CD4-positive, alpha-beta T cell (primary cell): ENCODE data around the gene H6PD. TPM values are rescaled to one million over a fixed set of nuclear protein-coding genes. Genes with fewer than 3 reads are reported as not detected.

ENCODE experiments used
- ATAC-seq: fragments of 200-7000 bp; cut with Tn5 transposase; one replicate; pipeline ENCODE4 v1.10.0; 2022; ENCODE audit warnings: mild to moderate bottlenecking; ENCODE audit not compliant: poor library complexity
- CTCF ChIA-PET: fragments of 350-600 bp; sonication (Branson Sonifier 250); formaldehyde crosslinking; loops from one replicate; lab custom pipeline; 2021; ENCODE audit warnings: antibody characterized with exemption, inconsistent platforms; lab: Charles Lee
- POLR2A ChIA-PET: fragments of 350-600 bp; sonication (Branson Sonifier 250); formaldehyde crosslinking; loops from one replicate; lab custom pipeline; 2021; ENCODE audit warnings: antibody characterized with exemption, inconsistent platforms; lab: Charles Lee
- DNase-seq, 14 experiments: peaks; one replicate each; pipeline ENCODE4 v3.0.0-alpha.2; 2013 to 2020; ENCODE audit warnings: mixed read lengths in 2 of 14
- H3K27ac ChIP-seq, 2 donors: one replicate each; pipeline versions ENCODE4 v1.5.1 to v1.7.0; 2013; ENCODE audit warnings: low read length in 2 of 2, low read depth in 1 of 2, mild to moderate bottlenecking in 1 of 2
- H3K27me3 ChIP-seq, 2 experiments: 1 replicate in 1 of 2; 2 replicates in 1 of 2; pipeline versions ENCODE4 v1.6.1 to v1.7.0; 2013; ENCODE audit warnings: low read length in 2 of 2, control low read depth in 1 of 2, mild to moderate bottlenecking in 1 of 2, moderate library complexity in 1 of 2; ENCODE audit not compliant: insufficient read depth in 2 of 2, control insufficient read depth in 1 of 2
- H3K36me3 ChIP-seq: one replicate; pipeline ENCODE4 v1.6.1; 2013; ENCODE audit warnings: low read length, control low read depth; ENCODE audit not compliant: insufficient read depth
- H3K4me1 ChIP-seq: one replicate; pipeline ENCODE4 v1.6.1; 2013; ENCODE audit warnings: low read length, control low read depth; ENCODE audit not compliant: insufficient read depth
- H3K4me3 ChIP-seq: one replicate; pipeline ENCODE4 v1.5.1; 2013; ENCODE audit warnings: mild to moderate bottlenecking, low read length, moderate library complexity
- H3K9me3 ChIP-seq, 2 experiments: 1 replicate in 1 of 2; 2 replicates in 1 of 2; pipeline versions ENCODE4 v1.6.1 to v1.7.0; 2013; ENCODE audit warnings: low read length in 2 of 2, mild to moderate bottlenecking in 2 of 2, control low read depth in 1 of 2, moderate library complexity in 1 of 2; ENCODE audit not compliant: control insufficient read depth in 1 of 2, insufficient read depth in 1 of 2
- H3K27ac Mint-ChIP-seq: one replicate; pipeline ENCODE4 v1.8.0; 2020; ENCODE audit warnings: mixed read lengths
- H3K27me3 Mint-ChIP-seq: one replicate; pipeline ENCODE4 v1.8.0; 2021; ENCODE audit warnings: mixed read lengths
- H3K36me3 Mint-ChIP-seq: one replicate; pipeline ENCODE4 v1.8.0; 2021; ENCODE audit warnings: low read depth, mixed read lengths
- H3K4me1 Mint-ChIP-seq: one replicate; pipeline ENCODE4 v1.8.0; 2021; ENCODE audit warnings: low read depth, mixed read lengths
- H3K4me3 Mint-ChIP-seq: one replicate; pipeline ENCODE4 v1.8.0; 2020; ENCODE audit warnings: mild to moderate bottlenecking, mixed read lengths
- H3K9me3 Mint-ChIP-seq: one replicate; pipeline ENCODE4 v1.8.0; 2020; ENCODE audit warnings: mixed read lengths
- intact Hi-C, 2 experiments: fragments of 100-400 bp; cut with DNase I in 1 of 2; cut with micrococcal nuclease in 1 of 2; formaldehyde crosslinking; loops; one replicate each; pipeline versions ENCODE4 v1.15.1 to v1.9.0; 2023 to 2025; cut with DNase I, micrococcal nuclease
- total RNA-seq, 174 experiments: library from RNA in 2 of 174; stranded (reverse) in 2 of 174; gene quantifications; one replicate each; pipeline ENCODE4 v1.2.3 and lab custom pipeline; 2021 to 2026
- TF ChIP-seq, protein P1 (sequence below): fragments of 200-600 bp; IDR thresholded peaks from one replicate; pipeline ENCODE4 v1.8.0; 2022; ENCODE audit warnings: antibody characterized with exemption, mild to moderate bottlenecking

The H6PD gene
- total RNA-seq, 2 experiments from 2014 or later: 13.6 to 13.9 TPM

DNA sequence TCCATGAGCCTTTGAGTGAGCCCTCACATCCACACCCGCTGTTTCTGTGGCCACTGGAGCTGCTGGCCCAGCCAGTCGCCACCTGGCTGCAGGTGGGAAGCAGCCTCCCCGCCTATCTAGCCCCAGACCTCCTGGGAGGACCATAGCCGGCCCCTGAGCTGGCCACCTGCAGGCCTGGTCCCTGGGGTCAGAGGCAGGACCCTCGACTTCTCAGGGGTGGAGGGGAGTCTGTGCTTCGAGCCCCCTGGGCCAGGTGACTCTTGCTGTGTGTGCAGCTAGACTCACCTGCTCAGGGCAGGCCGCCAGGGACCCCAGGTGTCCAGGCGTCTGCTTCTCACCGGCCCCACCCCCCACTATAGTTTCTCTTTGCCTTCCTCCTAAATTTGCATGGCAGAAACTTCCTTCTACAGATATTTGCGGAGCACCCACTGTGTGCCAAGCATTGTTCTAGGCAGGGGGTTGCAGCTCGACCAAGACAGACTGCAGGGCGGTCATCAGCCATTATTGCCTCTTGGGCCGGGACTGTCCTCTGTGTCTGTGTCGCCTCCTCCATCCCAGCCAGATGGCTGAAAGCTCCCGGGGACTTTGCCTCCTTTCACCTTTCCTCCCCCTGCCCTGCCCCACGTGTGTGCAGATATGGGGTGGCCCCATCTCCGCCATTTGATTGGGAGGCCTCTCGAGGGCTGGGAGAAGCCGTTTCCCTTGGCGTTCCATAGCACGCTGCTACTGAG is 85.4 kb downstream of the H6PD start:
- Histone ChIP-seq H3K4me3 (no peak overlapping the region), H3K36me3 (no peaks in the 10 kb centered on the region), H3K27me3 (no peaks in the 10 kb centered on the region), H3K27ac (no peak overlapping the region), H3K4me1 (peaks cover 22% of the 10 kb centered on the region), H3K9me3 (no peaks in the 10 kb centered on the region)
- peaks cover 19% of the 10 kb centered on the region for H3K4me1 Mint-ChIP-seq
- POLR2A ChIA-PET: no interaction called here
- CTCF ChIA-PET: no interaction called here
- intact Hi-C loops: no loop called here
- ATAC-seq (no peak), DNase-seq (no peak)
- no peaks in the 10 kb centered on the region for H3K27me3 Mint-ChIP-seq
- H3K36me3 Mint-ChIP-seq: no peaks in the 10 kb centered on the region
- H3K9me3 Mint-ChIP-seq: no peaks in the 10 kb centered on the region
- no peak overlapping the region for H3K4me3 Mint-ChIP-seq
- no peak overlapping the region for H3K27ac Mint-ChIP-seq
- TF ChIP-seq, protein P1, sequence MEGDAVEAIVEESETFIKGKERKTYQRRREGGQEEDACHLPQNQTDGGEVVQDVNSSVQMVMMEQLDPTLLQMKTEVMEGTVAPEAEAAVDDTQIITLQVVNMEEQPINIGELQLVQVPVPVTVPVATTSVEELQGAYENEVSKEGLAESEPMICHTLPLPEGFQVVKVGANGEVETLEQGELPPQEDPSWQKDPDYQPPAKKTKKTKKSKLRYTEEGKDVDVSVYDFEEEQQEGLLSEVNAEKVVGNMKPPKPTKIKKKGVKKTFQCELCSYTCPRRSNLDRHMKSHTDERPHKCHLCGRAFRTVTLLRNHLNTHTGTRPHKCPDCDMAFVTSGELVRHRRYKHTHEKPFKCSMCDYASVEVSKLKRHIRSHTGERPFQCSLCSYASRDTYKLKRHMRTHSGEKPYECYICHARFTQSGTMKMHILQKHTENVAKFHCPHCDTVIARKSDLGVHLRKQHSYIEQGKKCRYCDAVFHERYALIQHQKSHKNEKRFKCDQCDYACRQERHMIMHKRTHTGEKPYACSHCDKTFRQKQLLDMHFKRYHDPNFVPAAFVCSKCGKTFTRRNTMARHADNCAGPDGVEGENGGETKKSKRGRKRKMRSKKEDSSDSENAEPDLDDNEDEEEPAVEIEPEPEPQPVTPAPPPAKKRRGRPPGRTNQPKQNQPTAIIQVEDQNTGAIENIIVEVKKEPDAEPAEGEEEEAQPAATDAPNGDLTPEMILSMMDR: no peak

Other genes with a start within 250 kb of the H6PD start
- not detected for gene SLC2A7, start 208.4 kb upstream of the H6PD start, total RNA-seq
- gene SLC2A5, start 165.1 kb upstream of the H6PD start, total RNA-seq: not detected
- gene GPR157, start 105.7 kb upstream of the H6PD start, total RNA-seq: 1 to 10 TPM; 2.1 to 5.1 TPM
- gene SPSB1, start 58.1 kb downstream of the H6PD start, total RNA-seq: 1 to 10 TPM; 1.9 to 2.3 TPM